Measurements from ENCODE around the gene SGK2. TPM values are rescaled to one million over a fixed set of nuclear protein-coding genes. Genes with fewer than 3 reads are reported as not detected.

The SGK2 gene
- polyA plus RNA-seq, 2 donors, result 0.26 to 0.73 TPM

GRCh38 chr20:43542161-43542560 lies 16.7 kb upstream of the SGK2 start:
- H3K4me1 ChIP-seq (ENCODE audit: control insufficient read depth in 2 of 2, insufficient read depth in 2 of 2, low read length in 1 of 2), result peaks cover 0 to 2% of the 10 kb centered on the region in 2 donors
- H3K4me3 ChIP-seq (ENCODE audit: low read depth in 1 of 2, low read length in 2 of 2), result no peak overlapping the region
- H3K36me3 ChIP-seq (ENCODE audit: control insufficient read depth in 2 of 2, insufficient read depth in 2 of 2, low read length in 1 of 2), result peaks cover 5 to 6% of the 10 kb centered on the region in 2 donors
- no peaks in the 10 kb centered on the region for H3K27me3 ChIP-seq (ENCODE audit: control insufficient read depth in 1 of 2, insufficient read depth in 2 of 2, low read length in 2 of 2)
- no peak overlapping the region for H3K27ac ChIP-seq (ENCODE audit: low read depth in 2 of 2, low read length in 1 of 2)
- WGBS, 2 donors, result 78 to 87% methylated on average over 5 of the region's 5 CpGs
- no peaks in the 10 kb centered on the region for H3K9me3 ChIP-seq (ENCODE audit: control insufficient read depth in 2 of 2, insufficient read depth in 1 of 2, low read depth in 1 of 2, low read length in 1 of 2)

DNA sequence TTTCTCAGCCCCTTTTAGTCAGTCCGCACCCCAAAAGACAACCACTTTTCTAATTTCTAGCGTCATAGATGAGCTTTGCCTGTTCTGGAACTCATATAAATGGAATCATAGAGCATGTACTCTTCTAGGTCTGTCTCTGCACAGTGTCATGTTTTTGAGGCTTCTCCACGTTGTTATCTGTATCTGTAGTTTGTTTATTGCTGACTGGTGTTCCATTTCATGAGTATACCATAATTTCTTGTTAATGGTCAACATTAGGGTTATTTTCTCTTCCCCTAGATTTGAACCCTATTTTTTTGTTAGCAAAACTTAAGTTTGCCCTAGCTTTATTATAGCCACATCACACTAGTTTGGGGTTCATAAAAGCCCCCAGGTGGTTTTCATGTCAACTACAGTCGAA lies 16.2 kb upstream of the SGK2 start:
- peaks cover 5 to 6% of the 10 kb centered on the region in 2 donors for H3K36me3 ChIP-seq (ENCODE audit: control insufficient read depth in 2 of 2, insufficient read depth in 2 of 2, low read length in 1 of 2)
- H3K4me1 ChIP-seq (ENCODE audit: control insufficient read depth in 2 of 2, insufficient read depth in 2 of 2, low read length in 1 of 2), result peaks cover 0 to 2% of the 10 kb centered on the region in 2 donors
- H3K27ac ChIP-seq (ENCODE audit: low read depth in 2 of 2, low read length in 1 of 2), result no peak overlapping the region
- no peaks in the 10 kb centered on the region for H3K27me3 ChIP-seq (ENCODE audit: control insufficient read depth in 1 of 2, insufficient read depth in 2 of 2, low read length in 2 of 2)
- H3K4me3 ChIP-seq (ENCODE audit: low read depth in 1 of 2, low read length in 2 of 2), result no peak overlapping the region
- WGBS, 2 donors, result 74 to 80% methylated on average over 4 of the region's 4 CpGs
- no peaks in the 10 kb centered on the region for H3K9me3 ChIP-seq (ENCODE audit: control insufficient read depth in 2 of 2, insufficient read depth in 1 of 2, low read depth in 1 of 2, low read length in 1 of 2)

DNA sequence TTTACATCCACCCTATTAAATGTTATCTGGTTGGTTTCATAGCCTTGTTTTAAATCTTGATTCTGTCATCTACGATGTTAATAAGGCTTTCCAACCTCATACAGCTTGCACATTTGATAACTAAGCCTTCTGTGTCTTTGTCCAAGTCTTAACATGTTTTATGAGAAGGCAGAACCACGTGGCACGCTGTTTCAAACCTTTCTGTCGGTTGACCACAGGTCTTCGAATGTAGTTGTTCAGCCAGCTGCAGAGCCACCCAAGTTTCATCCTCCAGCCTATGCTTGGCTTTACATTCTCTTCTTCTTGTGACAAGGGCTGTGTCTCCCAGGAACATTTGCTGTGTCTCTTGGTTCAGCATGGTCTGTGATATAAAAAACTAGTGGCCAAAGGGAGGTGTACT lies 15.7 kb upstream of the SGK2 start:
- no peak overlapping the region for H3K4me3 ChIP-seq (ENCODE audit: low read depth in 1 of 2, low read length in 2 of 2)
- peaks cover 0 to 2% of the 10 kb centered on the region in 2 donors for H3K4me1 ChIP-seq (ENCODE audit: control insufficient read depth in 2 of 2, insufficient read depth in 2 of 2, low read length in 1 of 2)
- peaks cover 6% of the 10 kb centered on the region in 2 donors for H3K36me3 ChIP-seq (ENCODE audit: control insufficient read depth in 2 of 2, insufficient read depth in 2 of 2, low read length in 1 of 2)
- 81 to 83% methylated on average over 5 of the region's 5 CpGs for WGBS, 2 donors
- H3K9me3 ChIP-seq (ENCODE audit: control insufficient read depth in 2 of 2, insufficient read depth in 1 of 2, low read depth in 1 of 2, low read length in 1 of 2), result peaks cover 0 to under 1% of the 10 kb centered on the region in 2 donors
- H3K27me3 ChIP-seq (ENCODE audit: control insufficient read depth in 1 of 2, insufficient read depth in 2 of 2, low read length in 2 of 2), result no peaks in the 10 kb centered on the region
- no peak overlapping the region for H3K27ac ChIP-seq (ENCODE audit: low read depth in 2 of 2, low read length in 1 of 2)

DNA sequence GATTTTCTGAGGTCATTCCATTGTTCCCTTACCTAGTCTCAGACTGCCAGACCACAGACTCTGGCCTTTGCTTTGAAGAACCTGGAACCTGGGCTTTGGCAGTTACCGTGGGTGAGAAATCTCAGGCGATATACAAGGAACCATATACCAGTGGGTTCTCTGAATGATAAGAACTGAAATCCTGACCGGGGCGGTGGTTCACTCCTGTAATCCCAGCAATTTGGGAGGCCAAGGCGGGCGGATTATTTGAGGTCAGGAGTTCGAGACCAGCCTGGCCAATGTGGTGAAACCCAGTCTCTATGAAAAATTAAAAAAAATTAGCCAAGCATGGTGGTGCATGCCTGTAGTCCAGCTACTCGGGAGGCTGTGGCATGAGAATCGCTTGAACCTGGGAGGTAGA lies 14.3 kb upstream of the SGK2 start:
- Histone ChIP-seq H3K27me3 (ENCODE audit: control insufficient read depth in 1 of 2, insufficient read depth in 2 of 2, low read length in 2 of 2) (no peaks in the 10 kb centered on the region), H3K9me3 (ENCODE audit: control insufficient read depth in 2 of 2, insufficient read depth in 1 of 2, low read depth in 1 of 2, low read length in 1 of 2) (peaks cover 0 to 3% of the 10 kb centered on the region in 2 donors), H3K4me3 (ENCODE audit: low read depth in 1 of 2, low read length in 2 of 2) (no peak overlapping the region), H3K27ac (ENCODE audit: low read depth in 2 of 2, low read length in 1 of 2) (no peak overlapping the region), H3K4me1 (ENCODE audit: control insufficient read depth in 2 of 2, insufficient read depth in 2 of 2, low read length in 1 of 2) (no peaks in the 10 kb centered on the region), H3K36me3 (ENCODE audit: control insufficient read depth in 2 of 2, insufficient read depth in 2 of 2, low read length in 1 of 2) (peaks cover 6 to 7% of the 10 kb centered on the region in 2 donors)
- WGBS, 2 donors, result 89 to 93% methylated on average over 9 of the region's 9 CpGs

DNA sequence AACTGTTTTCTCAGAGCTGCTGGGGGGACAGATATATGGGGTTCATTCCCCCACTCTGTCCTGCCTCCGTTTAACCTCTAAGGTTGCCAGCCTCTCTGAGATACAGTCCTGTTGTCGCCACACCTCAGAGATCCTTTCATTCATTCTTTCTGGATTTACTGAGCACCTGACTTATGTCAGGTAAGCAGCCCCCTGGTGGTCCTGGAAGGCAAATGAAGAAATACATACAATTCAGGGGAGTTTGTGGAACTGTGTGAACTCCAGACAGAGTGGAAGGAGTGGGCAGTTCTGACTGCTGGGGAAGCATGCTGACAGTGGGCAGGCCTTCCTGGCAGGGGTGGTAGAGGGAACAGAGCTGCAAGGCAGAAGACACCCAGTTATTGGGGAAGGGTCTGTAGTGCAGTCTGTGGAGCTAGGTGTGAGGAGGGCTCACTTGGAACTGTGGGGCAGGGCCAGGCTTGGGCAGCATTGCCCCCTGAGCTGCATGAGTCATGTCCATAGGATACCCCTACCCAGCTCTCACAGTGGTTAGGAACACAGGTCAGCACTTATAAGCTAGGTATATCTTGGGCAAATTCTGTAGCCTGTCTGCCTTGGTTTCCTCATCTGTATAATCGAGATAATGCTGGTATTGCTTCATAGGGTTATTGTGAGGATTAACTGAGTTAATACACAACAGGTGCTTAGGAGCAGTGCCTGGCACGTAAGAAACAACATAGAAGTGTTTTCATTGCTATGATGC lies 12.8 kb upstream of the SGK2 start:
- WGBS, 2 donors, result 83 to 92% methylated on average over 4 of the region's 4 CpGs
- peaks cover 2 to 3% of the 10 kb centered on the region in 2 donors for H3K36me3 ChIP-seq (ENCODE audit: control insufficient read depth in 2 of 2, insufficient read depth in 2 of 2, low read length in 1 of 2)
- no peaks in the 10 kb centered on the region for H3K27me3 ChIP-seq (ENCODE audit: control insufficient read depth in 1 of 2, insufficient read depth in 2 of 2, low read length in 2 of 2)
- H3K4me1 ChIP-seq (ENCODE audit: control insufficient read depth in 2 of 2, insufficient read depth in 2 of 2, low read length in 1 of 2), result no peaks in the 10 kb centered on the region
- H3K4me3 ChIP-seq (ENCODE audit: low read depth in 1 of 2, low read length in 2 of 2), result no peak overlapping the region
- peaks cover 0 to 3% of the 10 kb centered on the region in 2 donors for H3K9me3 ChIP-seq (ENCODE audit: control insufficient read depth in 2 of 2, insufficient read depth in 1 of 2, low read depth in 1 of 2, low read length in 1 of 2)
- H3K27ac ChIP-seq (ENCODE audit: low read depth in 2 of 2, low read length in 1 of 2), result no peak overlapping the region

GRCh38 chr20:43548273-43548880 lies 10.4 kb upstream of the SGK2 start:
- H3K36me3 ChIP-seq (ENCODE audit: control insufficient read depth in 2 of 2, insufficient read depth in 2 of 2, low read length in 1 of 2), result peaks cover 2 to 3% of the 10 kb centered on the region in 2 donors
- 70 to 72% methylated on average over 5 of the region's 5 CpGs for WGBS, 2 donors

DNA sequence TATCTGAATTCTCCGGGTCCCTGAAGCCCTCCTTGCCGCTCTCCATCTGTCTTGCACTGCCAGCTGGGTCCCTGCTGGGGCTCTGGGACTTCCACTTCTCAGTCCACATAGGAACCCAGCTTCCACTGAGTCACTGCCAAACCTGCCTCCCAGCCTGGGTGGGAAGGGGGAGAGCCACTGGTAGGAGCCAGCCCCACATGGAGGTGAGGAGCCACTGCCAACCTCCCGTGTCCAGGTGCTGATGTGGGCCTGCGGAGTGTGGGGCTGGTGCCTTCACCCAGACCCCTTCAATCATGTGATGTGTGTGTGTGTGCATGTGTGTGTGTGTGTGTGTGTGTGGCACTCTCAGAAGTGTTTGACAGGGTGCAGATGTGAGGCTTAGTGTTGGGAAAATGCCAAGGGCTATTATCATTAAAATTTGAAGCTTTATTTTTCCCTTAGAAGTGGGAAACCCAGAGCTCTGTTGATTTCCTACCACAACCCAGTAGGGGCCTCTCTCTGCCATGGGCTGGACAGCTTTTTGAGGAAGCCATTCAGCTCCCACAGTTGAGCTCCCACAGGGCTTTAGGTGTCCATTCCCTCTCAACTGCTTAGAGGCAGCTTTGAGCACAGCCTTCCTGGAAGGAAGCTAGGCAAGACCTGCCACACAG lies 9.3 kb upstream of the SGK2 start:
- H3K36me3 ChIP-seq (ENCODE audit: control insufficient read depth in 2 of 2, insufficient read depth in 2 of 2, low read length in 1 of 2), result peaks cover 0 to 2% of the 10 kb centered on the region in 2 donors
- no peaks in the 10 kb centered on the region for H3K27me3 ChIP-seq (ENCODE audit: control insufficient read depth in 1 of 2, insufficient read depth in 2 of 2, low read length in 2 of 2)
- no peak overlapping the region for H3K27ac ChIP-seq (ENCODE audit: low read depth in 2 of 2, low read length in 1 of 2)
- H3K9me3 ChIP-seq (ENCODE audit: control insufficient read depth in 2 of 2, insufficient read depth in 1 of 2, low read depth in 1 of 2, low read length in 1 of 2), result peaks cover 0 to 3% of the 10 kb centered on the region in 2 donors
- H3K4me3 ChIP-seq (ENCODE audit: low read depth in 1 of 2, low read length in 2 of 2), result no peak overlapping the region
- H3K4me1 ChIP-seq (ENCODE audit: control insufficient read depth in 2 of 2, insufficient read depth in 2 of 2, low read length in 1 of 2), result no peaks in the 10 kb centered on the region
- 87 to 92% methylated on average over 4 of the region's 4 CpGs for WGBS, 2 donors

More at GRCh38 chr20:43548273-43548880, 10.4 kb upstream of the SGK2 start:
- H3K4me3 ChIP-seq (ENCODE audit: low read depth in 1 of 2, low read length in 2 of 2), result no peak overlapping the region
- H3K4me1 ChIP-seq (ENCODE audit: control insufficient read depth in 2 of 2, insufficient read depth in 2 of 2, low read length in 1 of 2), result no peaks in the 10 kb centered on the region
- H3K27ac ChIP-seq (ENCODE audit: low read depth in 2 of 2, low read length in 1 of 2), result no peak overlapping the region
- H3K27me3 ChIP-seq (ENCODE audit: control insufficient read depth in 1 of 2, insufficient read depth in 2 of 2, low read length in 2 of 2), result no peaks in the 10 kb centered on the region
- peaks cover 0 to 3% of the 10 kb centered on the region in 2 donors for H3K9me3 ChIP-seq (ENCODE audit: control insufficient read depth in 2 of 2, insufficient read depth in 1 of 2, low read depth in 1 of 2, low read length in 1 of 2)

GRCh38 chr20:43550456-43550855 lies 8.4 kb upstream of the SGK2 start:
- H3K27ac ChIP-seq (ENCODE audit: low read depth in 2 of 2, low read length in 1 of 2), result no peak overlapping the region
- no peaks in the 10 kb centered on the region for H3K27me3 ChIP-seq (ENCODE audit: control insufficient read depth in 1 of 2, insufficient read depth in 2 of 2, low read length in 2 of 2)
- H3K4me1 ChIP-seq (ENCODE audit: control insufficient read depth in 2 of 2, insufficient read depth in 2 of 2, low read length in 1 of 2), result no peaks in the 10 kb centered on the region
- peaks cover 0 to 2% of the 10 kb centered on the region in 2 donors for H3K36me3 ChIP-seq (ENCODE audit: control insufficient read depth in 2 of 2, insufficient read depth in 2 of 2, low read length in 1 of 2)
- no peak overlapping the region for H3K4me3 ChIP-seq (ENCODE audit: low read depth in 1 of 2, low read length in 2 of 2)
- peaks cover 0 to 3% of the 10 kb centered on the region in 2 donors for H3K9me3 ChIP-seq (ENCODE audit: control insufficient read depth in 2 of 2, insufficient read depth in 1 of 2, low read depth in 1 of 2, low read length in 1 of 2)
- whole genome bisulfite sequencing, 2 donors, result 75 to 94% methylated on average over 2 of the region's 2 CpGs

DNA sequence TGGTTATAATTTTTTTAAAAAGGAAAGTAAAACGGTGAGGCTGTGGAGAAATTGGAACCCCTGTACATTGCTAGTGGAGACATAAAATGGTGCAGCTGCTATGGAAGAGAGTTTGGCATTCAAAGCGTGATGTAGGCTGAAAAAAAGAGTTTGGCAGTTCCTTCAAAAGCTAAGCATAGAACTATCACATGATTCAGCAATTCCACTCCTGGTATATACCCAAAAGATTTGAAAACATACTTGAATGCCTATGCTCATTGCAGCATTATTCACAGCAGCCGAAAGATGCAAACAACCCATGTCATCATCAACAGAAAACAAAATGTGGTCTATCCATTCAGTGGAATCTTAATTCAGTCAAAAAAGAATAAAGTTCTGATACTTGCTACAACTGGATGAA lies 4.5 kb upstream of the SGK2 start:
- no peaks in the 10 kb centered on the region for H3K36me3 ChIP-seq (ENCODE audit: control insufficient read depth in 2 of 2, insufficient read depth in 2 of 2, low read length in 1 of 2)
- no peaks in the 10 kb centered on the region for H3K4me1 ChIP-seq (ENCODE audit: control insufficient read depth in 2 of 2, insufficient read depth in 2 of 2, low read length in 1 of 2)
- WGBS, 2 donors, result 81 to 82% methylated on average over 3 of the region's 3 CpGs
- no peaks in the 10 kb centered on the region for H3K9me3 ChIP-seq (ENCODE audit: control insufficient read depth in 2 of 2, insufficient read depth in 1 of 2, low read depth in 1 of 2, low read length in 1 of 2)
- H3K4me3 ChIP-seq (ENCODE audit: low read depth in 1 of 2, low read length in 2 of 2), result no peak overlapping the region
- H3K27ac ChIP-seq (ENCODE audit: low read depth in 2 of 2, low read length in 1 of 2), result no peak overlapping the region
- H3K27me3 ChIP-seq (ENCODE audit: control insufficient read depth in 1 of 2, insufficient read depth in 2 of 2, low read length in 2 of 2), result no peaks in the 10 kb centered on the region

Data from esophagus (tissue), 2 donors.